GM12801 (cell line): ENCODE results near the gene DMAC2L.

Experiments
- TF ChIP-seq, protein P1 (sequence below): IDR thresholded peaks from one replicate; pipeline ENCODE4 v1.5.1; 2011; ENCODE audit warnings: control low read depth; ENCODE audit not compliant: insufficient read length; ENCODE audit errors: extremely low read depth

Gene DMAC2L

DNA sequence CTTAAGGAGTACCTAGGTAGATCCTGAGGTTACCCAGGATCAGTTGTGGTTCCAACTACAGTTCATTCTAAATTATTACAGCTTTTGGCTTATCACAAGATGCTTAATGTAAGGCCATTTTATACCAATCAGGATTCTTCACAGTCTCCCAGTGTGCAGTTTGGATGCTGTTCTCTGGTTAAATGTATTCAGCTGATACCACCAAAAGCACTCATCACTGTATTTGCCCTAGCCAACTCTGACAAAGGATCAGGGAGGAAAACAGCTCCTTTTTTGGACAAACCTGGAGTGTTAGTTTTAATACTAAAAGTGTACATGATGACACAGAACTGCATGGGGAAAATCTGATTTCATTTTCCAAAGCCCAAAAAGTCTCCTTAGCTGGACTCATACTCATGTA, 19.5 kb downstream of the DMAC2L start:
- TF ChIP-seq, protein P1, sequence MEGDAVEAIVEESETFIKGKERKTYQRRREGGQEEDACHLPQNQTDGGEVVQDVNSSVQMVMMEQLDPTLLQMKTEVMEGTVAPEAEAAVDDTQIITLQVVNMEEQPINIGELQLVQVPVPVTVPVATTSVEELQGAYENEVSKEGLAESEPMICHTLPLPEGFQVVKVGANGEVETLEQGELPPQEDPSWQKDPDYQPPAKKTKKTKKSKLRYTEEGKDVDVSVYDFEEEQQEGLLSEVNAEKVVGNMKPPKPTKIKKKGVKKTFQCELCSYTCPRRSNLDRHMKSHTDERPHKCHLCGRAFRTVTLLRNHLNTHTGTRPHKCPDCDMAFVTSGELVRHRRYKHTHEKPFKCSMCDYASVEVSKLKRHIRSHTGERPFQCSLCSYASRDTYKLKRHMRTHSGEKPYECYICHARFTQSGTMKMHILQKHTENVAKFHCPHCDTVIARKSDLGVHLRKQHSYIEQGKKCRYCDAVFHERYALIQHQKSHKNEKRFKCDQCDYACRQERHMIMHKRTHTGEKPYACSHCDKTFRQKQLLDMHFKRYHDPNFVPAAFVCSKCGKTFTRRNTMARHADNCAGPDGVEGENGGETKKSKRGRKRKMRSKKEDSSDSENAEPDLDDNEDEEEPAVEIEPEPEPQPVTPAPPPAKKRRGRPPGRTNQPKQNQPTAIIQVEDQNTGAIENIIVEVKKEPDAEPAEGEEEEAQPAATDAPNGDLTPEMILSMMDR = no peak

DNA sequence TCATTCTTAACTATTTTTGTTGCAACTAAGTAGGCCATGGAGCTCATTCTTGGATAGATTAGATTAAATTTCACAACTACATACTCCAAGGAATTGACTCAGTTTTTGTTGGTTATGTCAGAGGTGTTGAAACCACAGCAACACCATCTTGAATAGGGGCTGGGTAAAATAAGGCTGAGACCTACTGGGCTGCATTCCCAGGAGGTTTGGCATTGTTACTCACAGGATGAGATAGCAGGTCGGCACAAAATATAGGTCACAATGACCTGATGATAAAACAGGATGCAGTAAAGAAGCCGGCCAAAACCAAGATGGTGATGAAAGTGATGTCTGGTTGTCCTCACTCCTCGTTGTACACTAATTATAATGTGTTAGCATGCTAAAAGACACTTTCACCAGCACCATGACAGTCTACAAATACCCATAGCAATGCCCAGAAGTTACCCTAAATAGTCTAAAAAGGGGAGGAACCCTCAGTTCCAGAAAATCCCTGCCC, 20.9 kb downstream of the DMAC2L start:
- TF ChIP-seq, protein P1 = no peak

DNA sequence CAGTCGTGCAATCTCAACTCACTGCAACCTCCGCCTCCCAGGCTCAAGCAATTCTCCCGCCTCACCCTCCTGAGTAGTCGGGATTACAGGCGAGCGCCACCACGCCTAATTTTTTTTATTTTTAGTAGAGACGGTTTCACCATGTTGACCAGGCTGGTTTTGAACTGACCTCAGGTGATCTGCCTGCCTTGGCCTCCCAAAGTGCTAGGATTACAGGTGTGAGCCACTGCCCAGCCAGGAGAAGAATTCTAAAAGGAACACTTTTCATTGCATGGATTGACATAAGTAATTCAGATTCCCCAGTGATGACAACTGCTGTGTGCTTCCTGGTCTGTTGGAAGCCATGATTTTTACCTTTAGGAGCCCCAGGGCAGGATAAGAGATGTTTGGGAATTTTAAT, 22.1 kb downstream of the DMAC2L start:
- TF ChIP-seq, protein P1 = no peak

DNA sequence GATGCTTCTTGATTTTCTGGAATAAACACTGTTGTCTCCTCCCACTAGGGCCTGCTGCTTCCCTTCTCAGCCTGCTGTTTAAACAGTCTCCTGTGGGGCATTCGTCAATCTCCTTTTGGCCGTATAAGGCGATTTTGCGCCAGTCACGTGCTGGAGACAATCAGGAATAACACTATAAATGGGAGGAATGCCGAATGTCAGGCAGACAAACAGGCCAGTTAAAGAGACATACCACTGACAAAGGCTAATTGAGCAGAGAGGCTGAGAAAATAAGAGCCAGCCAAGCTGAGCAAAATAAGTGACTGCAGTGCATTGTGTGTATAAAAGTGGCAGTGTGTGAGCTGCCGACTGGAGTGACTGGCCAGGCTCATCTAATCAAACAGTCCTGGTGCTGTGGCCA, 23.3 kb downstream of the DMAC2L start:
- TF ChIP-seq, protein P1 = no peak

DNA sequence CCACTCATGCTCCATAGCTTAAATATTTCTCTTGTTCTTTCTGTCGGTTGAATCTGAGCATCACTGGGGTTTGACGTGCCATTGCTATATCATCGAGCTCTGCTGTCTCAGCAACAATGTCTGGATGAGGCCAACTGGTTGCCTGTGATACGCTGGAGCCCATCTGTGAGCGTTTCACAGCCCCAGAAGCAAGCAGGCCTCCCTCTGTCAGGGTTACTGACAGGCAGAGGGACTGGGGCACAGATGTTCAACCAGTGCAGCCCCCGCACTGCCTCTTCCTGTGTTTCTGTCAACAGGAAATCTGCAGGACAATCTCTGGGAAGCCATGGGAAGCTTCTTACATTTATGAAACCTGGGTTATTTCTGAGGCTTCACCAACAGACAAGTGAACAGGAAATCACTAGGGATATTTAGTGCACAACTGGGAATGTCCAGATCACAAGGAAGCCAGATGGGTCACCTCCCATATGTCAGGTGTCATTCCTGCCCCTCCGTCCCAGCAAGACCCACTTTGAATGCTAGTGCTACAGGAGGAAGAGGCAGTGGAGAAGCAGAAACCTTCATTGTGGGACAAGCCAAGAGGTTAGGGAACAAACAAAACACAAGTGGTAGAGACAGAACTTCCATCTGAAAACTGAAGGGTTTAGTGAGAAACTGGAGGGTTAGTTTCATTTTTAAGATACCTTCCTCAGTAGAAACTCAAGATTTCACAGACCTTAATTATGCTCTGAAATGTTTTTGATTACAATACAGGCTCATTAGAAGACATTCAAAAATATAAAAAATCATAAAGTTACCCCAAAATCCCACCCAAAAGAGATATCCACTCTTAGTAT, 24.1 kb downstream of the DMAC2L start:
- TF ChIP-seq, protein P1 = no peak

DNA sequence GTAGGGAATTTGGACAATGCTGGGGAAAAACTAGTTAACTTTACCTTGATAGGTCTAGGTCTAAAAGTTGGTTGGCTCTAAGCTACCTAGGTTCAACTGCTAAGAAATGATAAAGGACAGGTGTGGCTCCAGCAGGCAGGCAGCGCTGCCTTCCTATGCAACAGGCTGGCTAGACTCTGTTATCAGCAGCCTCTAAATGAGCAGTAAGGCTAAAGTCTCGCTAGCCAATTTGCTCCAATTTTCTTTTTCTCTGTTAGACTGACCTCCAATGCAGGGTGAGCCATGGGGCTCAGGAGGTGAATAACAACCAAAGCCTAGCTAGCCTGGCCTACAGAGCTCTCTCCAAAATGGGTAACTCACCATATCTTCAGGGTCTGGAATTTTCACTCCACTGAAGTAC, 26.5 kb downstream of the DMAC2L start:
- TF ChIP-seq, protein P1 = no peak

DNA sequence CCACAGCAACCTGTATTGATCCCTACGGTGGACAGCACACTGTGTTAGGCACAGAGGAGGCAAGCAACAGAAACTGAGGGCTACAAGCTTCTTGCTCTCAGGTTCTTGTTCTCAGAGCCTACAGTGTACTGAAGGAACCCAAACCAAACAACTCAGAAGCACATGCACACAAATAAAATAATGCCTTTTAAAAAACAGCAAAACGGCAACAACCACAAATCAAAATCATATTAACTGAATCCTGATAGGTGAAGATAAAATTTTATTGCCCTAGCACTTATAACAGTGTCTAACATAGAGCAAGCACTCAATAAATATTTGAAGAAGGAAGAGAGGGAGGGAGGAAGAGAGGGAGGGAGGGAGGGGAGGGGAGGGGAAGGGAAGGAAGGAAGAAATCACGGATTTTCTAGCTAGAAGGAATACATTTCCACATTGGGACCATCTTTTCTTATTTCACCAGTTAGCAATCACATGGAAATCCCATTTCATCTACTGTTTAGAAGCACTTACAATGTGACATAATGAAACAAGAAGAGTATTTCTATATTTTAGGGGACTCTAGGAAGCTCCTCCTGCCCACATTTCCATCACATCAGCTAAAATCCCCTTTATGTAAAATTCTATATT, 27.2 kb downstream of the DMAC2L start:
- TF ChIP-seq, protein P1 = no peak
